ENCODE data around the gene MCAM.
A peak's percentile ranks its signal among the peaks of the same experiment; 100 is the strongest.

MCAM gene

GRCh38 chr11:119309411-119309810 lies 7.5 kb downstream of the MCAM start:
- no peak overlapping the region for H3K4me3 ChIP-seq (ENCODE audit: low read depth, low read length)
- H3K36me3 ChIP-seq (replicated peaks), result peaks cover 5% of the 10 kb centered on the region
- H3K27ac ChIP-seq, result no peak overlapping the region
- H3K27me3 ChIP-seq (replicated peaks), result no peaks in the 10 kb centered on the region
- in situ Hi-C loops (cut with HindIII; ENCODE audit: low pct_ligation_motif_present, low sequenced_read_pairs), result no loop called here
- no peak for DNase-seq
- TF ChIP-seq, protein P1, sequence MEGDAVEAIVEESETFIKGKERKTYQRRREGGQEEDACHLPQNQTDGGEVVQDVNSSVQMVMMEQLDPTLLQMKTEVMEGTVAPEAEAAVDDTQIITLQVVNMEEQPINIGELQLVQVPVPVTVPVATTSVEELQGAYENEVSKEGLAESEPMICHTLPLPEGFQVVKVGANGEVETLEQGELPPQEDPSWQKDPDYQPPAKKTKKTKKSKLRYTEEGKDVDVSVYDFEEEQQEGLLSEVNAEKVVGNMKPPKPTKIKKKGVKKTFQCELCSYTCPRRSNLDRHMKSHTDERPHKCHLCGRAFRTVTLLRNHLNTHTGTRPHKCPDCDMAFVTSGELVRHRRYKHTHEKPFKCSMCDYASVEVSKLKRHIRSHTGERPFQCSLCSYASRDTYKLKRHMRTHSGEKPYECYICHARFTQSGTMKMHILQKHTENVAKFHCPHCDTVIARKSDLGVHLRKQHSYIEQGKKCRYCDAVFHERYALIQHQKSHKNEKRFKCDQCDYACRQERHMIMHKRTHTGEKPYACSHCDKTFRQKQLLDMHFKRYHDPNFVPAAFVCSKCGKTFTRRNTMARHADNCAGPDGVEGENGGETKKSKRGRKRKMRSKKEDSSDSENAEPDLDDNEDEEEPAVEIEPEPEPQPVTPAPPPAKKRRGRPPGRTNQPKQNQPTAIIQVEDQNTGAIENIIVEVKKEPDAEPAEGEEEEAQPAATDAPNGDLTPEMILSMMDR (IDR thresholded peaks at IDR 0.05; ENCODE audit: low read depth, low read length, missing control alignments), result no peak

- TF ChIP-seq, protein P1 (IDR thresholded peaks at IDR 0.05; ENCODE audit: low read depth, low read length, missing control alignments), result no peak
- no peak for DNase-seq
- Histone ChIP-seq H3K4me3 (ENCODE audit: low read depth, low read length) (no peak overlapping the region), H3K27me3 (replicated peaks) (no peaks in the 10 kb centered on the region), H3K27ac (no peak overlapping the region), H3K36me3 (replicated peaks) (peaks cover 13% of the 10 kb centered on the region)
- in situ Hi-C loops (cut with HindIII; ENCODE audit: low pct_ligation_motif_present, low sequenced_read_pairs), result no loop called here
Measured at GRCh38 chr11:119307974-119308373, 9.0 kb downstream of the MCAM start.

DNA sequence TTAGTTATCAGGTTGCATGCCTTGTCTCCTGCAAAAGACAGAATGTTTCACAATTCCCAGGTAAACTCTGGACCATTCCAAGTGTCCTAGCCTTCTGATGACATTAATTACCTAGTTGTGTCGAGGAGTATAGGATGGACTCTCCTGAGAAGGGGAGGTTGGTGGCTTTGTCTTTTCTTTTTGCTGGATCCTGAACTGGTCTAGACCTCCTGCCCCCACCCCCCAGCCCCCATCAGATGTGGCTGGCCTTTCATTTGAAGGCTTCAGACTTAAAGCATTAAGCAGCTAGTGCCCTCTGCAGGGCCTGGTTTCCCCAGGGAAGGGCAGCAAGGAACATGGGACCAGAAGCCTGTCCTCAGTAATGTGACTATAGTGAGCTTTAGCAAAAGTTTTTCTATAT lies 9.7 kb downstream of the MCAM start:
- DNase-seq, result no peak
- TF ChIP-seq, protein P1 (IDR thresholded peaks at IDR 0.05; ENCODE audit: low read depth, low read length, missing control alignments), result peak; percentile 44
- in situ Hi-C loops (cut with HindIII; ENCODE audit: low pct_ligation_motif_present, low sequenced_read_pairs), result no loop called here
- Histone ChIP-seq H3K27me3 (replicated peaks) (no peaks in the 10 kb centered on the region), H3K27ac (no peak overlapping the region), H3K36me3 (replicated peaks) (peaks cover 17% of the 10 kb centered on the region), H3K4me3 (ENCODE audit: low read depth, low read length) (no peak overlapping the region)

DNA sequence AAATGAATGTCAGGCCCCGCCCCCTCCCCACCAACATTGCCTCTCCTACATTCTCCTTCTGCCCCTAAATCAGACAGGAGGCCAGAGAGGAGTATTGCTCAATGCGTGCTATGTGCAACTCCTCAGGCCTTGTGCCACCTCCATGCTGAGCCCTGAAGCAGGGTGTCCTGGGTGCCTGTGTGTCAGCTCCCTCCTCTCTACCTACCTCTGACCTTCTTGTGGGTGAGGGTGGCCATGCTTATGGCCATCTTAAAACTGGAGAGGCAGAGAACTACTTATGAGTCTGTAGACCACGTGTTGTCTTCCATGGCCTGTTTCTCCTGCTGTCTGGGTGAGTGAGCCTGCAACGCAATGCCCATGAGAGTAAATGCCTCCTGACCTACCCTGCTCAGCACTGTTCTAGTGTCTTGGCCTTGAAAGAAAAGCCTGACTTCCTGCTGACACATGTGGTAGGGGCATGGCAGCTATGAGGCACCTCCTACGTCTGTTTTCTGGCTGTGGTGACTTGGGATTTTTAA lies 10.5 kb downstream of the MCAM start:
- in situ Hi-C loops (cut with HindIII; ENCODE audit: low pct_ligation_motif_present, low sequenced_read_pairs), result no loop called here
- H3K27me3 ChIP-seq (replicated peaks), result no peaks in the 10 kb centered on the region
- H3K36me3 ChIP-seq (replicated peaks), result peaks cover 18% of the 10 kb centered on the region
- no peak overlapping the region for H3K27ac ChIP-seq
- DNase-seq, result peak; percentile 30
- TF ChIP-seq, protein P1 (IDR thresholded peaks at IDR 0.05; ENCODE audit: low read depth, low read length, missing control alignments), result no peak
- H3K4me3 ChIP-seq (ENCODE audit: low read depth, low read length), result no peak overlapping the region

DNA sequence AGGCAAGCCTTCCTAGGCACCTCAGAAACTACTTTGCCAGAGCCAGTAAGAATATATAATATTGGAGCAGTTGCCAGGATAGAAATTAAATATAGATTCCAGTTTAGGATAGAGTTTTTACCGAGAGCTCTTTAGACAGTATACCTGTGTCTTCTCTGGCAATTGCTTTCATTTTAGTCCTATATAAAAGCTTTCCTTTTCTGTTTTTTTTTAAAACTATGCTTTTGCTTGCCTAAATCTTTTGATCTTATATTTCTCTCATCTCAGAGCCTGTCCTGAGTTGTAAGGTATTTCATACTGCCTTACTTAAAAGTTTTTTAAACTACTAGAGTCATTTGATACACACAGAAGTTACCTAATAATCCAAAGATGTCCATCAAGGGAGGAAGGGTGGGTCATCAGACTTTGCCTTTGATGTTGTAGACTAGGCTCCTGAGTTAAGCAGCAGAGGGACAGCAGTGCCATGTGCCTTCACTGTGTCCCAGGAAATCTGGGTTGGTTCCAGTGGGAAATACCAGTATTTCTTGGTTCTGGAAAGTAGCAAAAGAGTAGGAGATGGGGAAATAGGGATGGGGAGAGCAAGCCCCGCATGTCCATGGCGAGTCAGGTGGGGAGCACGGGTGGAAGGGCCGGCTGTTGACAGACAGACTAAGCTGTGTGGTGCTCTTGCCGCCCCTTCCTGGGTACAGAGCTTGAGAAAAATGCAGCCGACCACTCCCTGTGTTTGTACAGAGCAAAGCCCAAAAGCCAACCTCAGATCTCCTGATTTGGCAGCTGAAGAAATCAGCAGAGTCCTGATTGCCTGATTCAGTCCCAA lies 11.2 kb downstream of the MCAM start:
- no peak overlapping the region for H3K27ac ChIP-seq
- H3K4me3 ChIP-seq (ENCODE audit: low read depth, low read length), result no peak overlapping the region
- TF ChIP-seq, protein P1 (IDR thresholded peaks at IDR 0.05; ENCODE audit: low read depth, low read length, missing control alignments), result no peak
- in situ Hi-C loops (cut with HindIII; ENCODE audit: low pct_ligation_motif_present, low sequenced_read_pairs), result no loop called here
- no peak for DNase-seq
- peaks cover 18% of the 10 kb centered on the region for H3K36me3 ChIP-seq (replicated peaks)
- no peaks in the 10 kb centered on the region for H3K27me3 ChIP-seq (replicated peaks)
